DND-41 (cell line): Measurements from ENCODE around the gene COG5.

ENCODE experiments used
- EZH2 ChIP-seq: IDR thresholded peaks from 3 replicates; pipeline ENCODE4 v1.6.1; 2012; ENCODE audit warnings: borderline replicate concordance, low read depth, mild to moderate bottlenecking, moderate library complexity, low read length, inconsistent platforms; ENCODE audit not compliant: severe bottlenecking
- TF ChIP-seq, protein P1 (sequence below): IDR thresholded peaks from 2 replicates; pipeline ENCODE4 v1.5.1; 2012; ENCODE audit warnings: borderline replicate concordance, low read length, moderate library complexity, mild to moderate bottlenecking; ENCODE audit not compliant: poor library complexity, severe bottlenecking; ENCODE audit errors: extremely low read depth

DNA sequence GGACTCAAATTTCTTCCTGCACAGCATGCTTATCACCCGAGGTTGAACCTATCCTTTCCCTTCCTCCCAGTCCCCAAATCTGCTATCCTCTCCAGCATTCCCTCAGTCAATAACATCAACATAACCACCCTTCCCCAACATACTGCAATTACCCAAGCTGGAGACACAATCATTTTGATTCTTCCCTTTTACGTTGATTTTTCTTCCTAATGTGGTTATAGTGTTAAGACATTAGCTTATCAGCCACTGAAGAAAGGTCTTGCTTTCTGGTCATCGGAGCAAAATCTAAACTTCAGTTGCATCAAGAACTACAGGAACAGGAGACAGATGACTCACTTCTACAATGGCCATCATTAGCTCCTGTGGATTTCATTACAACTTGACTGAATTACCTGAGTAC, 398.4 kb downstream of the COG5 start:
- TF ChIP-seq EZH2, result no peak
- TF ChIP-seq, protein P1, sequence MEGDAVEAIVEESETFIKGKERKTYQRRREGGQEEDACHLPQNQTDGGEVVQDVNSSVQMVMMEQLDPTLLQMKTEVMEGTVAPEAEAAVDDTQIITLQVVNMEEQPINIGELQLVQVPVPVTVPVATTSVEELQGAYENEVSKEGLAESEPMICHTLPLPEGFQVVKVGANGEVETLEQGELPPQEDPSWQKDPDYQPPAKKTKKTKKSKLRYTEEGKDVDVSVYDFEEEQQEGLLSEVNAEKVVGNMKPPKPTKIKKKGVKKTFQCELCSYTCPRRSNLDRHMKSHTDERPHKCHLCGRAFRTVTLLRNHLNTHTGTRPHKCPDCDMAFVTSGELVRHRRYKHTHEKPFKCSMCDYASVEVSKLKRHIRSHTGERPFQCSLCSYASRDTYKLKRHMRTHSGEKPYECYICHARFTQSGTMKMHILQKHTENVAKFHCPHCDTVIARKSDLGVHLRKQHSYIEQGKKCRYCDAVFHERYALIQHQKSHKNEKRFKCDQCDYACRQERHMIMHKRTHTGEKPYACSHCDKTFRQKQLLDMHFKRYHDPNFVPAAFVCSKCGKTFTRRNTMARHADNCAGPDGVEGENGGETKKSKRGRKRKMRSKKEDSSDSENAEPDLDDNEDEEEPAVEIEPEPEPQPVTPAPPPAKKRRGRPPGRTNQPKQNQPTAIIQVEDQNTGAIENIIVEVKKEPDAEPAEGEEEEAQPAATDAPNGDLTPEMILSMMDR, result no peak
